ENCODE measurements around the gene STMND1. TPM values are rescaled to one million over a fixed set of nuclear protein-coding genes. Genes with fewer than 3 reads are reported as not detected.

STMND1 gene
- total RNA-seq, 1 donor from 2014 or later = 4.9 TPM

- intact Hi-C loops (cut with DNase I) = no loop called here
- peaks cover under 1% of the 10 kb centered on the region for H3K9me3 ChIP-seq
- TF ChIP-seq CTCF (IDR thresholded peaks at IDR 0.05) = no peak
- H3K27ac ChIP-seq = no peak overlapping the region
- ATAC-seq = no peak
- H3K4me1 ChIP-seq = no peaks in the 10 kb centered on the region
- no peaks in the 10 kb centered on the region for H3K36me3 ChIP-seq
- no peaks in the 10 kb centered on the region for H3K27me3 ChIP-seq (ENCODE audit: low read depth)
- no peak for DNase-seq
- H3K4me3 ChIP-seq = no peak overlapping the region
These were observed 31.1 kb downstream of the STMND1 start for GRCh38 chr6:17132967-17133366.

DNA sequence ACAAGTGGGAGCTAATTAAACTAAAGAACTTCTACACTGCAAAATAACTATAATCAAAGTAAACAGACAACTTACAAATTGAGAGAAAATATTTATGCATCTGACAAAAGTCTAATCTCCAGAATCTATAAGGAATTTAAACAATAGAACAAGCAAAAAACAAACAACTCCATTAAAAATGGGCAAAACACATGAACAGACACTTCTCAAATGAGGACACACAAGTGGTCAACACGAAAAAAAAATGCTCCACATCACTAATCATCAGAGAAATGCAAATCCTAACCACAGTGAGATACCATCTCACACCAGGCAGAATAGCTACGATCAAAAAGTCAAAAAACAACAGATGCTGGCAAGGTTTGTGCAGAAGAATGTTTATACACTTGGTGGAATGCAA, 36.2 kb downstream of the STMND1 start:
- H3K27me3 ChIP-seq (ENCODE audit: low read depth) = no peaks in the 10 kb centered on the region
- H3K4me3 ChIP-seq = no peak overlapping the region
- H3K9me3 ChIP-seq = peaks cover 7% of the 10 kb centered on the region
- no peaks in the 10 kb centered on the region for H3K36me3 ChIP-seq
- no peak overlapping the region for H3K27ac ChIP-seq
- intact Hi-C loops (cut with DNase I) = no loop called here
- no peak for TF ChIP-seq CTCF (IDR thresholded peaks at IDR 0.05)
- ATAC-seq (no peak), DNase-seq (no peak)
- no peaks in the 10 kb centered on the region for H3K4me1 ChIP-seq

DNA sequence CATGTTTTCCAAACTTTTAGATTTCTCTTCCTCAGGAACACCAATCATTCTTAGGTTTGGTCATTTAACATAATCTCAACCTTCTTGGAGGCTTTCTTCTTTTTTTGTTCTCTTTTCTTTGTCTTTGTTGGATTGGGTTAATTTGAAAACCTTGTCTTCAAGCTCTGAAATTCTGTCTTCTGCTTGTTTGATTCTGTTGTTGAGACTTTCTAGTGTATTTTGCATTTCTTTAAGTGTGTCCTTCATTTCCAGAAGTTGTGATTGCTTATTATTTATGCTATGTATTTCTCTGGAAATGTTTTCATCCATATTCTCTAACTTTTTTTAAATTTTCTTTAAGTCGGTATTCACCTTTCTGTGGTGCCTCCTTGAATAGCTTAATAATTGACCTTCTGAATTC, 42.2 kb downstream of the STMND1 start:
- TF ChIP-seq CTCF (IDR thresholded peaks at IDR 0.05) = no peak
- intact Hi-C loops (cut with DNase I) = no loop called here
- Histone ChIP-seq H3K4me1 (no peaks in the 10 kb centered on the region), H3K9me3 (peaks cover 3% of the 10 kb centered on the region), H3K36me3 (no peaks in the 10 kb centered on the region), H3K27ac (no peak overlapping the region), H3K4me3 (no peak overlapping the region), H3K27me3 (ENCODE audit: low read depth) (no peaks in the 10 kb centered on the region)
- DNase-seq = no peak
- no peak for ATAC-seq

DNA sequence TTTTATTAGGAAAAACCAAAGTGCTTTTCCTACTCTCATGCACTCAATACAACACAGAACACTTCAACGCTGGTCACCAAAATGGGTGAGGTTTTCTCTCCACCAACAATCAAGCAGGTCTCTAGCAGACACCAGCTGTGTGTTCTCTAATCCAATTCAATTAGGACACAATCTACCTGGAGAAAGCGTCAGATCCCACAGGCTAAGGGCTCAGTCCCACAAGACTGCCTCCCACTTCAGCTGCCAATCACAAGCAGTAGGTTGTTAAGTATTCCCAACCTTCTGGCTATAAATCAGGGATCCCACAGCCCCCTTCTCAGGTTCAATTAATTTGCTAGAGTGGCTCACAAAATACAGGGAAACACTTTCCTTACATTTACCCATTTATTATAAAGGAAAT, 47.7 kb downstream of the STMND1 start:
- intact Hi-C loops (cut with DNase I) = no loop called here
- Histone ChIP-seq H3K9me3 (peaks cover 10% of the 10 kb centered on the region), H3K36me3 (no peaks in the 10 kb centered on the region), H3K4me3 (no peak overlapping the region), H3K27me3 (ENCODE audit: low read depth) (no peaks in the 10 kb centered on the region), H3K4me1 (no peaks in the 10 kb centered on the region), H3K27ac (no peak overlapping the region)
- no peak for DNase-seq
- TF ChIP-seq CTCF (IDR thresholded peaks at IDR 0.05) = no peak
- no peak for ATAC-seq

- no peak for ATAC-seq
- no peak for TF ChIP-seq CTCF (IDR thresholded peaks at IDR 0.05)
- no peak overlapping the region for H3K27ac ChIP-seq
- peaks cover 10% of the 10 kb centered on the region for H3K9me3 ChIP-seq
- no peaks in the 10 kb centered on the region for H3K4me1 ChIP-seq
- no peak overlapping the region for H3K4me3 ChIP-seq
- H3K36me3 ChIP-seq = no peaks in the 10 kb centered on the region
- H3K27me3 ChIP-seq (ENCODE audit: low read depth) = no peaks in the 10 kb centered on the region
- intact Hi-C loops (cut with DNase I) = no loop called here
- DNase-seq = no peak
These were observed 48.2 kb downstream of the STMND1 start for GRCh38 chr6:17150096-17150495.

DNA sequence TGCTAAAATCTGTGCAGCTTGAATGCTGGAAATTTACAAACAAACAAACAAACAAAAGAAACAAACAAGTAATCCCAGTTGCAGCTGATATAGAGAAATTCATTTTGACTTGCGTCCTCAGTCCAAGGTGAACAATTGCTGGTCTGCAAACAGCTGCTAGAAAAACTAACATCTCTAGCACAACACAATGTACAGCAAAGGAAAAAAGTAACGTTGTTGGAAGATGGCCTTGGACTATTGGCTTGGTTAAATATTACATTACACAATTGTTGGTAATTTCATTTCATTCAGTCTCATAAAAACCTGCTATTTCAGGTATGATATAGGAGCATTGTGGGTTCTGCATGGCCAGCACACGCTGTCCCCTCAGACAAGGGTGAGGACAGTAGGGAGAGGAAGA, 50.0 kb downstream of the STMND1 start:
- Histone ChIP-seq H3K27ac (no peak overlapping the region), H3K4me1 (no peaks in the 10 kb centered on the region), H3K36me3 (no peaks in the 10 kb centered on the region), H3K27me3 (ENCODE audit: low read depth) (no peaks in the 10 kb centered on the region), H3K9me3 (peaks cover 10% of the 10 kb centered on the region), H3K4me3 (no peak overlapping the region)
- DNase-seq (no peak), ATAC-seq (no peak)
- no peak for TF ChIP-seq CTCF (IDR thresholded peaks at IDR 0.05)
- intact Hi-C loops (cut with DNase I) = no loop called here

All from lower lobe of right lung (tissue), 2 donors.